HuH-7 (cell line): ENCODE results near the gene AUTS2.

Experiments
- DNase-seq: peaks from one replicate; pipeline ENCODE4 v3.0.0; 2011; ENCODE audit warnings: low spot score

Gene AUTS2

DNA sequence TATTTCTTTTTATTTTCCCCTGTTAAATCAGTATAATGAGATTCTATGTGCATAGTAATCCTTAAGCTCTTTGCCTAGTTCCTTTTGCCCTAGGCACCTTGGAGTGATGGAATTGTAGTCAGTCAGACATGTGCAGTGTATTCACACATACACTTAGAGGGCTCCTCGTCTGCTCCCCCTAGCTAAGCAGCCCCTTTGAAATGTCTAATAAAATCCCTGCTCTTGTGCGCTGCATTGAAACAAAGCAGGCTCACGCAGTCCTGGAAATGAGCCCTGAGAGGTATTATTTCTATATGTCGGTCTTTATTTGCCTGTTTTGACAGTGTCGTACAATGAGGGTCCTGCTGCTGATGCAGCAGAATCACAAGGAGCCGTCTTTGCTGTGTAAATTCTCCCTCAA lies 258.7 kb downstream of the AUTS2 start:
- DNase-seq: no peak

DNA sequence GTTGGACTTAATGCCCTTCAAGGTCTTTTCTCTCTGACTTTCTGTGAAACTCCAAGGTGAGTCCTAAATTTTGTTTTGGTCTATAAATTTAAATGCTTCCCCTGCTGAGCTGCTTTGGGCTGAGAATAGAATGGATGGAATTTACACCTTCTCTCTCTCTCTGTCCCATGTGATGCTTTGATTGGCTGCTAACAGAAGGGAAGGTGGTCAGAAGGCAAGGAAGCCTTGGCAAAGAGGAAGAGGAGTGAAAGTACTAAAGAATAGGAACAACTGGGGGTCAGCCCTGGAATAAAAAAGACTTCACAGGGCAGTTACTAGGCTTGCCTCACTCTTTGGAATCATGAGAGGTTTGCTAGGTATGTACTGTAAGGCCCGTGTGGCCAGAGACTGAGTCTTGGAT lies 260.2 kb downstream of the AUTS2 start:
- DNase-seq: no peak

DNA sequence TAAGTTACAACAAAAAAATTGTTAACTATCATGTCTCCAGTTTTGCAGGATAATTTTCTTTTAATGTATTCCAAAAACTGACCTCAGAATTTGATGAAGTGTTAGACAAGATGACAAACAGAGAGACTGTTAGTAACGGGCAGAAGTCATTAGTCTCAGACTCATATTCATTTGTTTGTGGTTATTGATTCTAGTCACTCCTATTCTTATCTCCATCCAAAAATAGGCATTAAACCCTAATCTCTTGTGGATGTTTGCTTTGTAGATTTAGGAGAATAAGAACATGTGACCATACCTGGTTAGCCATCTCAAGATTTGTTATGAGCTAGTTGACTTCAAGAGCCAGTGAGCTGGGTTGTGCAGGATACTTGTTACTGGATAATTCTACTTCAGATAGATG lies 261.1 kb downstream of the AUTS2 start:
- no peak for DNase-seq

DNA sequence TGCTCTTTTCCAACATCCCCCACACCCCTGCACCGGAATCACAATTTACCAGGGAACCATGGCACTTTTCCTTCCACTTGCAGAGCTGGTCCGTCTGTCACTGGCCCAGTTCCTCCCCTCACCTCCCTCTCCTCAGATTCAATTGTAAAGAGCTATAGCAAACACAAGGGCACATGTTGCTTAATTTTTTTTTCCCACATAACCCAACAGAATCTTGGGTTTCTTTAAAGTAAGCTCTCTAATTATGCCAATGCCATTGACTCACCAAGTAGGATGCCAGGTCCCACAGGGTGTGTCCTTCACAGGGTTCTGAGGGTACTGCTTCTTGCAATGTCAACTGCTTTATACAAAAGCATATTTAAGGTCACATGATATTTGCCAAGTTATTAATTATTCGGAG lies 262.2 kb downstream of the AUTS2 start:
- DNase-seq: no peak

DNA sequence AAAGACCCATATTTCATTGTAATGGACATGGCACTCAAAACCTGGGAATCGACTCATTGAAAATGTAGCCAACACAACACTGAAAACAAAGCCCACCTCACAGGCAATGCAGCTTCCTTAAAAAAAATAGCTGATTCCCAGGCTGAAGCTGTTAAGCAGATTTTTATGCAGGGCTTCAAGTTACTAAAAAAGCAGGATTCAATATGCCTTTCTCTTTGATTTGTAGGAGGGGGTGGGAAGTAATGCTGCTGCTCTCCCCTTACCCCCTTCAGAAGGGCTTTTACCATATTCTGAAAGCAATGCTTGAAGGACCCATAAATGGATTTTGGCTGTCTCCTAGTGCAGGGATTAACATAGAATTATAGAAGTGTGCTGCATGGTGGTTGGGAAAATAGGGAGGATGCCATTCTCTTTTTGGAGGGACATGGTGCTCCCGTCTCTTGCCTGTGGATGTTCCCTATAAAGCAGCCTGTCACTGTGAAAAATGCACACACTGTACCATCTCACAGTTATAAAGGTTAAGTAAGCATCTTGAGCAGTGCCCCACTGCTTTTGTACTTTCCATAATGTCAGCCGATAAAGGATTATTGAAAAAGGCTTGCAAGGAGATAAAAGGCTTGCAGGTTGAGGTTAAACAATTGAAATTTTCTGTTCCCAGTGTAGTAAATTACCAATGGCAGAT lies 262.8 kb downstream of the AUTS2 start:
- DNase-seq: no peak

DNA sequence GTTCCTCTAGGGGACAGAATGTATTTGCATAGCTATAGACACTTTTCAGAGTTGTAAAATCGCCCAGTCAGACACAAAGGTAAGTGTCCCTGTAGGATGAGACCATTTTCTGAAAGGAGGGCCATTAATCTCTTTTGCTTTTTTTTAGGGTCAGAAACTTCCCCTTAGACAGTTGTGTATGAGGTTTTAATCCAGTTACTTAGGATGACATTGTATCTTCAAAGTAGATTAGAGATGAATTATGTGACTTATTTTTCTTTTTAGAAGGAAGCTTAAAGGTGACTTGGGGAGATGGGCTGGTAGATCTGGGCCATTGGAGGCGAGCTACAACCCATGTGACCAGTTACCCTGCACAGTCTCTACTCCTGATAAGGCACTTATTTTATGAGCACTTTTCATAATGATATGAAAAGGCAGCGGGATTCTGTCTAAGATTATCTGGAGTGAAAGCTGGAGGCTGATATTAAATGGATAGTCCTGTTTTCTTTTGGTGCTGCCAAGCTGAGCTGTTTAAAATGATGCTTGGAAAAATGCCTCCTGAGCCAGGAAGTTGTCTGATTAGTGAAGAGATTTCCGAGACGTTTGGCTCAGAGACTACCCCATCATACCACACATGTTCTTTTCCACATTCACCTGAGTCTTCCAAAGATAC lies 264.3 kb downstream of the AUTS2 start:
- DNase-seq: no peak

DNA sequence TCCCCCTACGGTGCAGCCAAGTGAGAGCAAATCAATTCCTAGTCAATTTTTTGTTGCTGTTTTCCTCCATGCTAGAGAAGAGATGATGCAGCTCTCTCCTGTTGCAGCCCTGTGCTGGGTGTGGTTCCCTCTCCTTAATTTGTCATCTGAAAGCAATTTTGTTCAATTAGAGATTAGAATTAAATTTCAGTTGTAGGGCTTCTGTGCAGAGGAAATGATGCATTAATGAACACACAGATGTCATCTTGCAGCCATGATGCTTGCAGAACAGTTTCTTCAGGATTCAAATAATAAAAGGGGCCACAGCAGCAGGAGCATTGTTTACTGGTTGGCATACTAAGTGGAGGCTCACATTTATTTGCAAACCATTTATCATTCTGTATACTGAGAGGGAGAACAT lies 266.0 kb downstream of the AUTS2 start:
- no peak for DNase-seq

DNA sequence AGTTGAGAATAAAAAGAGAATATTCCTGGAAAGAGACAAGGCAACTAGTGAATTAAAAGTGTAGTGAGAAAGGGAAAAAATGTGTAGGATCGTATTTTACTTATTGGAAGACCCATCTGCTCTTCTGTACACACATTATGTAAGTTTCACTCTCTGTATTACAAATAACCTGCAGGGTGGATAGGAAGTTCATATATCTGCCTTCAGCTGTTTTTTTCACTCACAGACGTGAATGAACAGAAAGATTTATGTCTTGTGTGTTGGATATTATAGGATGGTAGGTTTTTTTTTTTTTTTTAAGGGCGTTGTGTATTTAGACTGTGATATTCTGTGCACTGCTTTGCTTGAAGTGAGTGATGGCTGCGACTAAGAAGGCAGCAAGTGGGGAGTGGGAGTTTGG lies 266.5 kb downstream of the AUTS2 start:
- no peak for DNase-seq

DNA sequence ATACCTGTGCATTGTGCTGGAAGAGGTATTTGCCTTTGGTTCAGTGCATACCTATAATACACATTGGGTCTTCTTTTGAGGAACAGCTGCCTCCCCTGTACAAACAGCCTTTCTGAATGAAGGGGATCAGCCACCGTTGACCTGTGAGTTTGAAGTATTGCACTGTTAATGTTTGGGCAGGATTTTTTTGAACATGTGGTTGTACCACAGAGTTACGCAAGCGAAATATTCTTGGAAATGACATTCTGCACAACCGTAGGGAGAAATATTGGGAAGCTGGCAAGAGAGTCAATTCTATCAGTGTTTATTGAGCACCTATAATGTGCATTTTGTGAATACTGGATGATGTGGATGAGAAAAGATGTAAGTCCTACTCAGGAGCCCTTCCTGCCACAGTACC lies 270.6 kb downstream of the AUTS2 start:
- no peak for DNase-seq

DNA sequence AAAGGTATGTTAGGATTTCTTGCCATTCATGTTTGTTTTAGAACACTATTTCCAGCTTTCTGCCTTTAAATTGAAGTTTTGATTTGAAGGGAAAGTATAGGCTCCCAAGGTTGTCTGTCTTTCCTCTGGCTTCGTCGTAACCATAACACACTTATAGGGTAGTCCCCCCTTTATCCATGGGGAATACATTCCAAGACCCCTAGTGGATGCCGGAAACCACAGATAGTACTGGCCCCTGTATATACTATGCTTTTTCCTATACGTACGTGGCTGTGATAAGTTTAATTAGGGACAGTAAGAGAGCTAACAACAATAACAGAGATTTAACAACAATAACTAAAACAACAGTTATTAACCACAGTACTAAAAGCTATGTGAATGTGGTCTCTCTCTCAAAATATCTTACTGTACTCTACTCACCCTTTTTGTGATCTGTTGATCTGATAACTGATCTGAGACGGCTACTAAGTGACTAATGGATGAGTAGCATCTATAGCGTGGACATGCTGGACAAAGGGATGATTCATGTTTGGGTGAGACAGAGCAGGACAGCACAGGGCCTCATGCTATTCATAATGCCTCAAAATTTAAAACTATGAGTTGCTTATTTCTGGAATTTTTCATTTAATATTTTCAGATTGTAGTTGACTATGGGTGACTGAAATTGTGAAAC lies 273.1 kb downstream of the AUTS2 start:
- no peak for DNase-seq

DNA sequence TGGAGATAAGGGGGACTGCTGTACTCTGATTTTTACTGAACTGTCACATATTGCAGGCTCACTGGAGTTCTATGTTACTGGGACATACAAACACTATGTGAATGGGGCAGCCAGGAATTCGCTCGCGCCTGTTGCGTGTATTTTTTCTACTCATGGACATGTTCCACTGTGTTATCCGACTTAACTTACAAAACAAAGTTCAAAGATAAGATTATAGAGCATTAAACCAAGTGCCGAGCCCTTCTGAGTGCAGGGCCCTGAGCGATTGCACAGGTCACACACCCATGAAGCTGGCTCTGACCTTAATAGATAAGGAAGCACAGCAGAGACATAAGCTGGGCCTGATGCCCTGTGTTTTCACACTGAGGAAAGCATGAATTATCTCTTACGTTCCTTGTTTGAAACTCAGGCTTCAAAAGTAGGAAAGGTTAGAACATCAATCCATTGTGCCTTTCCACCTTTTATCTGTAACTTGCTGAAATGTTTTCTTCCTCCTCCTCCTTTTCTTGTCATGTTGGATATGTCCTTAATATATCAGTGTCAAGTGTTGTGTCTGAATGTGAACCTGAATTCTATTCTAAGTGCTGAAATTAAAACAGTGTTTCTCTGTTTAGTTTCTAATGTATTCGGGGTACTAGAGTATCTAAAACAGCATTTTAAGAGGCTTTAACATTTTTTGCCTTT lies 273.8 kb downstream of the AUTS2 start:
- no peak for DNase-seq

DNA sequence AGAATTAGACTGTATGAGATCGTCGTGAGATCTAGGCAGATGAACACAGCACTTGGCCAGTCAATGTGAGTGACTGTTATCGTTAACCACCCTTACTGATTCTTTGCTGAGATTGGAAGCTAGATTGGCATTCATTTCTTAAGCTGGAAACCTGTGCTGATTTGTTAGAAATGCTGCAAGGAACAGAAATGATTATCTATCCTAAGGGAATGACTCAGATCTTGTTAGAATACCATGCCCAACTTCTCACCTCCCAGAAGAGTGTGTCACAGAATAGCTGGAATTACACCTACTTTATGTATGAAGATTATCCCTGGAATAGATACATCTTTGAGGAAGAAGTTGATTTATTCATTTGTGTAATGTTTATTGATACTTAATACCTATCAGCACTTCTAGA lies 275.2 kb downstream of the AUTS2 start:
- DNase-seq: no peak

DNA sequence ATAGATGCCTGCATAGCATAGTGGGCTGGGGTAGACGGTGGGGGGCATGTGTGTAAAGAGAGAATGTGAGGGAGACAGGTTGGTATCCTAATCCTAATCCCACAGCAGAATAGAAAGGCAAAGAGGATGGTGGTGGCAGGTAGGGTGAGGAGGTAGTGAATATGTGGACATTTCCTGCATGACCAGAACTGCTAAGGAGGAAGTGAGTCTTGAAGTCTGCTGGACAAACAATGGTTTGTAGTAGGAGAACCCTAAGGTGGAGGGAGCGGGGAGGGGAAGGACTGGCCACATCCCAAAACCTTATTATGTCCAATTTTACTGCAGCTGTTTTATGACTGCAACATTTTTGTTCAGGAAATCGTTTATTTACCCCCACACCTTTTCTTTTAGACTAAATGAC lies 279.7 kb downstream of the AUTS2 start:
- no peak for DNase-seq

DNA sequence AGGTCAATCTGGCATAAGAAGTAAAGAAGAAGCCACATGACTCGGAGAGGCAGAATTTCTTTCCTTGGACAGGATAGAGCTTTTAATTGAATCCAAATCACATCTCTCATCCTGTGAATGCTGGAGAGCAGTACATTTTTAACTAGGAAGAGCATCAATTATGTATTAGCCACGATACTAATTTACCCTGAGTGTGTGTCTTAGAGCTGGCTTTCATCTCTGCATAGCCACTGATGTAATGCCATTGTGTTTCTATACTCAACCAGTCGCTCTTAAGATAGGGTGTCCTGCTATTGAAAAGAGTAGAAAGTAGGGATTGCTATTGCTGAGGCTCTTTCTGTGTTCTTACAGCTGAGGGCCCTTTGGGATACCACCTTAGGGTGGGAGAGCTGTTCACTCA lies 280.3 kb downstream of the AUTS2 start:
- no peak for DNase-seq

DNA sequence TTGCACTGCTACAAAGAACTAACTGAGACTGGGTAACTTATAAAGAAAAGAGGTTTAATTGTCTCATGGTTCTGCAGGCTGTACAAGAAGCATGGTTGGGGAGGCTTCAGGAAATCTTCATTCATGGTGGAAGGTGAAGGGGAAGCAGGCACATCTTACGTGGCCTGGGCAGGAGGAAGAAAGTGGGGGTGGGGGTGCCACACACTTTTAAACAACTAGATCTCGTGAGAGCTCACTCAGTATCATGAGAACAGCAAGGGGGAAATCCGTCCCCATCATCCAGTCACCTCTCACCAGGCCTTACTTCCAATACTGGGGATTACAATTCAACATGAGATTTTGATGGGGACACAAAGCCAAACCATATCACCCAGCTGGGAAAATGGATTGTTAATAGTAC lies 281.7 kb downstream of the AUTS2 start:
- DNase-seq: no peak

DNA sequence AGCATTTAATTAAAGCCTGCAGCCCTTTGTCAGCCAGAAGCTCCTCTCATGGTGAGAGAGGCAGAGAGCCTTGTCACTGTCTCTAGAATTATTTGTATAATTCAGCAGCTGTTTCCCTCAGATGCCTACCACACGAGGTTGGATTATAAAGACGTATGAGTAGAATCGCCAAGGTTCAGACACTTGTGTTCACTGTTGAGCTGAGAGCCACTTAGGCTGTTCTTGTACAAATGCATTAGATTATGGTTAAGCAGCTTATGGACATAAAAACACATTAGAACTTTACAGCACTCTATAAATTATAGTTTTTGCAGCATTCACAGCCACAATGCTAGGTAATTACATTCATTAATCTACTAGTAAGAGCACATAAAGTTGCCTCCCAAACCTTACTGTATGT lies 282.6 kb downstream of the AUTS2 start:
- no peak for DNase-seq

DNA sequence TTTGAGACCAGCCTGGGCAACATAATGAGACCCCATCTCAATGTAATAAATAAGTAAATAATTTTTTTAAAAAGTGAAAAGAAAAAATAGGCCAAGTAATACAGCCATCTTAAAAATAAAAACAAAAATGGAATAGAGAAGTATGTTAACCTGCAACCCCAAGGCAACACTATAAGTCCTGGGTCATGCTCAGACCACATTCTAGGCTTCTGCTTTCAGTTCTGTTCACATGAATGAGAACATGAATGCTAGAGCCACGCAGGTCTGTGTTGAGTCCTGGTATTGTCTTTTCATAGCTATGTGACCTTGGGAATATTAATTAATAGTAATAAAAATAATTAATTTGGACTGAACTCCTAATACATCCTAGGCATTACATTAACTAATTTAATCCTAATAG lies 284.0 kb downstream of the AUTS2 start:
- no peak for DNase-seq

DNA sequence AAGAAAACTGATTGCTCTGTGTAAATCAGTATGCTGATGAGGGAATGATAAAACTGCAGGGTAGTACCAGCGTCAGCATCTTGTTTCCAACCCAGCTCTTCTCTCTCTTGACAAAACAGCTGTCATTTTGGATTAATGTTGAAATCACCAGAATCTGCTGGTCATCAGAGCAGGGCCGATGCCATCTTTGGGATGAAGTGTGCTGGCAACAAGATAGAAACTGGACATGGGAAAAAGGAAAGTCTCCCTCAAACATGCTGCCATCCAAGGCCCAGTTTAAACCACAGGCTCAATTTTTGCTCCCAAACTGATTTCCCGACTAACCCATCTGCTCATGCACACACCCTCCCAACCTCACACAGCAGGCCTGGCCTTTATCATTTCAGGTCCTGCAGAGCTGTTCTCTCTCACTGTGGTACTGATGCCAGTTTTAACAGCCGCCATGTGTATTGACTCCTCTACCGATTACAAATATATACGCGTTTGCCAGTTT lies 285.2 kb downstream of the AUTS2 start:
- DNase-seq: no peak

DNA sequence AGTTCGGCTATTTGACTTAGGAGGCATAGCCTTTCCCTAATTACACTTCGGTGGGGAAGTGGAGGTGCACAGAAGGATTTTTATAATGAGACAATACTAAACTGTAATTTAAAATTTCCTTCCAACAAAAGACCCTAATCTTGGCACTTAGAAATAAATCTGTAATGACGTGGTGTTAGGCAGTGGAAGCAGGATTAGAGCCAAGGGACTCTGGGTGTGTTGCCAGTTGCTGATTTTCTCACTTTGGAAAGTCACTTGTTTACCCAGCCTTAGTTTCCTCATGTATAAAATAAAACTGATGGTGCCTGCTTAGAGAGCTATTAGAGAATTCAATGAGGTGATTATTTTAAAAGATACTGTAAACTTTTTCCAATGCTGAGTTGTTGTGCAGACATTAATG lies 287.2 kb downstream of the AUTS2 start:
- no peak for DNase-seq

DNA sequence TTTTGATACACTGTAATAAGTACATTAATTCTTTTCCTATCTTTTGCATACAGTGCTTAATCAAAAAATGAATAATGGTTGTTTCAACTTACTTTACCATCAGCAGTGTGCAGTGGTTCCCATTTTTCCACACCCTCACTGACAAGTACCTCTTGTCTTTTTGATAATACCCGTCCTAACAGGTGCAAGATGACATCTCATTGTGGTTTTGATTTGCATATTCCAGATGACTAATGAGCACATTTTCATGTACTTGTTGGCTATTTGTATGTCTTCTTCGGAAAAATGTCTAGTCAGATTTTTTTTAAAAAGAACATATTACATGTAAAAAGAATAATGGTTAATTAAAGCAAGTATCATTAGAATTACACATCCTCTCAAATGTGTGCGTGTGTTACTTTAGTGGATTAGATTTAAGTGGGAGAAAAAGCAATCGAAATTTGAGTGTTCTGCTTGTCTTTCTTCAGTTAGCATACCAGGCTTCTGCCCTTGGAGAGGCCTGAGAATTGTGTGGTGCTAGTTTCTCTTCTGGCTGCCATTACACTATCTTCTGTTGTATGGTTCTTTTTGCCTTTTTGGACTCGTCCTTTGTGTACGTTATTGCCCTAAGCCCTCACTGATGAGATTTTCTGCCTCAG lies 291.2 kb downstream of the AUTS2 start:
- no peak for DNase-seq

DNA sequence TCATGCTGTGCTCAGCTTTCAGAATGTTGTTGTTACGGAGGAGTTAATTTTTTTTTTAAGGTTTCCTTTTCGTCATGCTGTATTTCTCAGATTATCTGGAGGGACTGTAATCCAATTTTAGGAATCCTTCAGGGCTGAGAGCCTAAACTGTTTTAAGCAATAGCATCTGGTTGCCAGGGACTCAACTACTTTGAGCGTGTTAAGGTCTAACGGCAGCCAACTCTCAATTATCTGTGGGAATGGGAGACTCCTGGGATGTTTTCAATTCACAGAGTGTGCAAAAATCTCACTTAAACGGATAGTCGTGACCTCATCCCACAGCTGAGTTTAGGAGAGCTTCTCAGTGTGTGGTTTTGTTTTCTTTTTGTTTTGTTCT lies 291.7 kb downstream of the AUTS2 start:
- no peak for DNase-seq

DNA sequence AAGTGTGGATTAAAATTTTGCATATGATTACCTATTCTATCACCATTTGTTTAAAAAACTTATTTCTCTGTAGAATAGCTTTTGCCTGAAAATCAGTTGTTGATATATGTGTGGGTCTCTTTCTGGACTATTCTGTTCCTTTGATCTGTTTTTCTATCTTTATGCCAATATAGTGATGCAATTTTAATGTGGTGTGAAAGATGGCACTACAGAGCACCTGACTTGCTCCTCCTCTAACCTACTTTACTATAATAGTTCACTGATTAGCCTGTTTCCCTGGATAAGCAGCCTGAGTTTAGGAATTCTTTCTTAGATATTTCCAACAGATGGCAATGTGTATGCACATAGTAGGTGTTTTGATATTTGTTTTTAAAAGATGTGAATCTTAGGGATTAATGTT lies 294.5 kb downstream of the AUTS2 start:
- DNase-seq: no peak

DNA sequence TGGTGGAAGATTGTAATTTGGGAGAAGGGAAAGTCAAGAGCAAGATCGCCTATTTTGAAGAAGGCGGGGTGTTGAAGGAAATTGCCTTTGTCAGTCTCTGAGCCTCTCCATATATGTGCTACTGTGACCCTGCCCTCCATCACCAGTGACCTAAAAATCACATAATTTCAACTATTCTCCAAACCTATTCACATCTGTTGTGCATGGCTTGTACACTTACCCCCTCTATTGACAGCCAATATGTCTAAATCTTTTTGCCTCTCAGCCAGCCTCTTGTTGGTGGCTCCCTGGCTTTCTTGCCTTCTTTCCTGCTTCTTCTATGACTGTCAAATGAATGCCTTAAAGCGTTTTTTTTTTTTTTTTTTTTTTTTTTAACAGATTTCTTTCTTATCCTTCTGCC lies 295.6 kb downstream of the AUTS2 start:
- DNase-seq: no peak
